ENCODE data around the gene FTHL17.

The FTHL17 gene

DNA sequence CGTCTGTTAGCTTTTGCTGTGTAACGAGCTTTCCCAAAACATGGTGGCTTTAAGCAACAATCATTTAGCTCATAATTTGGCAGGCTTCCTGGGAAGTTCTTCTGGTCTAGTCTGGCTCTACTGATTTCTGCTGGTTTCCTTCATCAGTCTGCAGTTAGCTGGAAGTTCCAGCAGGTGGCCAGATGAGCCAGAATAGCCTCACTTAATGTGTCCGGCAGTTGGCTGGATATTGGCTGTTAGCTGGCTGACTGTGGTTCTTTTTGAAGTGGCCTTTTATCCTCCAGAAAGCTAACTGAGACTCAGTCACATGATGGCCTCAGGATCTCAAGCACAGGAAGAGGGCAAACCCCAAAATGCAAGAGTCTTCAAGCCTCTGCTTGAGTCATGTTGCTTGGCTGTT lies 34.9 kb downstream of the FTHL17 start:
- H3K4me3 ChIP-seq (ENCODE audit: insufficient read depth in 1 of 2, low read depth in 1 of 2, low read length in 2 of 2): no peak overlapping the region
- H3K14ac ChIP-seq (ENCODE audit: low read length in 2 of 2): no peak overlapping the region
- peak; percentile 52 for DNase-seq
- no peak overlapping the region for H2AK5ac ChIP-seq (ENCODE audit: low read length, severe bottlenecking)
- no peaks in the 10 kb centered on the region for H3K27me3 ChIP-seq (ENCODE audit: control insufficient read depth in 1 of 2, insufficient read depth in 1 of 2, low read length in 2 of 2)
- no peaks in the 10 kb centered on the region for H3K36me3 ChIP-seq (ENCODE audit: control insufficient read depth in 1 of 2, insufficient read depth in 2 of 2, low read depth in 1 of 2, low read length in 2 of 2)
- no peak overlapping the region for H3K18ac ChIP-seq (ENCODE audit: low read depth in 1 of 2, low read length in 2 of 2)
- H3K4me2 ChIP-seq (ENCODE audit: low read length, poor library complexity, severe bottlenecking): no peak overlapping the region
- 54% methylated on average over 3 of the region's 3 CpGs for WGBS
- H4K91ac ChIP-seq (ENCODE audit: low read length): no peak overlapping the region
- no peak overlapping the region for H2AFZ ChIP-seq (ENCODE audit: low read depth, low read length)
- no peak overlapping the region for H4K8ac ChIP-seq (ENCODE audit: low read length)
- H2BK15ac ChIP-seq (ENCODE audit: low read depth, poor library complexity, severe bottlenecking): no peak overlapping the region
- no peak overlapping the region for H2BK12ac ChIP-seq (ENCODE audit: low read length in 2 of 2)
- H2BK5ac ChIP-seq (ENCODE audit: low read depth, low read length, poor library complexity, severe bottlenecking): no peak overlapping the region
- H3K9ac ChIP-seq (ENCODE audit: low read length): no peak overlapping the region
- no peaks in the 10 kb centered on the region for H3K79me1 ChIP-seq (replicated peaks; ENCODE audit: low read length, poor library complexity, severe bottlenecking)
- H3K9me3 ChIP-seq (ENCODE audit: control insufficient read depth, low read length): no peaks in the 10 kb centered on the region
- no peaks in the 10 kb centered on the region for H3K4me1 ChIP-seq (ENCODE audit: control insufficient read depth, insufficient read depth, low read depth, low read length)
- H2BK120ac ChIP-seq (ENCODE audit: low read depth, low read length): no peak overlapping the region
- H3K4ac ChIP-seq (ENCODE audit: low read depth in 1 of 2, low read length in 2 of 2): no peak overlapping the region
- H3K23ac ChIP-seq (ENCODE audit: low read length in 2 of 2): no peak overlapping the region
- H3K27ac ChIP-seq (ENCODE audit: low read length, poor library complexity, severe bottlenecking): no peak overlapping the region

GRCh38 chrX:31027351-31027750 lies 44.5 kb downstream of the FTHL17 start:
- H2AK5ac ChIP-seq (ENCODE audit: low read length, severe bottlenecking): no peak overlapping the region
- no peak overlapping the region for H2BK12ac ChIP-seq (ENCODE audit: low read length in 2 of 2)
- no peak overlapping the region for H4K8ac ChIP-seq (ENCODE audit: low read length)
- no peak overlapping the region for H3K23ac ChIP-seq (ENCODE audit: low read length in 2 of 2)
- no peak overlapping the region for H3K9ac ChIP-seq (ENCODE audit: low read length)
- no peak overlapping the region for H2BK15ac ChIP-seq (ENCODE audit: low read depth, poor library complexity, severe bottlenecking)
- no peak overlapping the region for H4K91ac ChIP-seq (ENCODE audit: low read length)
- H3K9me3 ChIP-seq (ENCODE audit: control insufficient read depth, low read length): peaks cover 5% of the 10 kb centered on the region
- H2BK5ac ChIP-seq (ENCODE audit: low read depth, low read length, poor library complexity, severe bottlenecking): no peak overlapping the region
- no peak overlapping the region for H3K27ac ChIP-seq (ENCODE audit: low read length, poor library complexity, severe bottlenecking)
- no peak for DNase-seq
- H3K36me3 ChIP-seq (ENCODE audit: control insufficient read depth in 1 of 2, insufficient read depth in 2 of 2, low read depth in 1 of 2, low read length in 2 of 2): no peaks in the 10 kb centered on the region
- no peak overlapping the region for H2BK120ac ChIP-seq (ENCODE audit: low read depth, low read length)
- H3K79me1 ChIP-seq (replicated peaks; ENCODE audit: low read length, poor library complexity, severe bottlenecking): no peaks in the 10 kb centered on the region
- no peak overlapping the region for H3K4me3 ChIP-seq (ENCODE audit: insufficient read depth in 1 of 2, low read depth in 1 of 2, low read length in 2 of 2)
- H3K4me2 ChIP-seq (ENCODE audit: low read length, poor library complexity, severe bottlenecking): no peak overlapping the region
- peaks cover 0 to 17% of the 10 kb centered on the region in 2 experiments for H3K27me3 ChIP-seq (ENCODE audit: control insufficient read depth in 1 of 2, insufficient read depth in 1 of 2, low read length in 2 of 2)
- H3K4me1 ChIP-seq (ENCODE audit: control insufficient read depth, insufficient read depth, low read depth, low read length): no peaks in the 10 kb centered on the region
- H3K18ac ChIP-seq (ENCODE audit: low read depth in 1 of 2, low read length in 2 of 2): no peak overlapping the region
- no peak overlapping the region for H2AFZ ChIP-seq (ENCODE audit: low read depth, low read length)
- H3K4ac ChIP-seq (ENCODE audit: low read depth in 1 of 2, low read length in 2 of 2): no peak overlapping the region
- no peak overlapping the region for H3K14ac ChIP-seq (ENCODE audit: low read length in 2 of 2)

- H2BK12ac ChIP-seq (ENCODE audit: low read length in 2 of 2): no peak overlapping the region
- H3K18ac ChIP-seq (ENCODE audit: low read depth in 1 of 2, low read length in 2 of 2): no peak overlapping the region
- no peak overlapping the region for H3K9ac ChIP-seq (ENCODE audit: low read length)
- no CpG with 5 or more reads among the region's 1 CpG for WGBS
- H2BK5ac ChIP-seq (ENCODE audit: low read depth, low read length, poor library complexity, severe bottlenecking): no peak overlapping the region
- H3K36me3 ChIP-seq (ENCODE audit: control insufficient read depth in 1 of 2, insufficient read depth in 2 of 2, low read depth in 1 of 2, low read length in 2 of 2): no peaks in the 10 kb centered on the region
- no peak overlapping the region for H2AFZ ChIP-seq (ENCODE audit: low read depth, low read length)
- no peak overlapping the region for H2AK5ac ChIP-seq (ENCODE audit: low read length, severe bottlenecking)
- no peaks in the 10 kb centered on the region for H3K4me1 ChIP-seq (ENCODE audit: control insufficient read depth, insufficient read depth, low read depth, low read length)
- H4K91ac ChIP-seq (ENCODE audit: low read length): no peak overlapping the region
- H4K8ac ChIP-seq (ENCODE audit: low read length): no peak overlapping the region
- H3K4me3 ChIP-seq (ENCODE audit: insufficient read depth in 1 of 2, low read depth in 1 of 2, low read length in 2 of 2): no peak overlapping the region
- H3K79me1 ChIP-seq (replicated peaks; ENCODE audit: low read length, poor library complexity, severe bottlenecking): no peaks in the 10 kb centered on the region
- H3K23ac ChIP-seq (ENCODE audit: low read length in 2 of 2): no peak overlapping the region
- no peak overlapping the region for H3K27ac ChIP-seq (ENCODE audit: low read length, poor library complexity, severe bottlenecking)
- no peak overlapping the region for H2BK15ac ChIP-seq (ENCODE audit: low read depth, poor library complexity, severe bottlenecking)
- no peak overlapping the region for H3K14ac ChIP-seq (ENCODE audit: low read length in 2 of 2)
- no peak overlapping the region for H2BK120ac ChIP-seq (ENCODE audit: low read depth, low read length)
- no peak overlapping the region for H3K4me2 ChIP-seq (ENCODE audit: low read length, poor library complexity, severe bottlenecking)
- H3K9me3 ChIP-seq (ENCODE audit: control insufficient read depth, low read length): peaks cover 9% of the 10 kb centered on the region
- DNase-seq: no peak
- peaks cover 0 to 10% of the 10 kb centered on the region in 2 experiments for H3K27me3 ChIP-seq (ENCODE audit: control insufficient read depth in 1 of 2, insufficient read depth in 1 of 2, low read length in 2 of 2)
- no peak overlapping the region for H3K4ac ChIP-seq (ENCODE audit: low read depth in 1 of 2, low read length in 2 of 2)
Measured at GRCh38 chrX:31024866-31025265, 47.0 kb downstream of the FTHL17 start.

DNA sequence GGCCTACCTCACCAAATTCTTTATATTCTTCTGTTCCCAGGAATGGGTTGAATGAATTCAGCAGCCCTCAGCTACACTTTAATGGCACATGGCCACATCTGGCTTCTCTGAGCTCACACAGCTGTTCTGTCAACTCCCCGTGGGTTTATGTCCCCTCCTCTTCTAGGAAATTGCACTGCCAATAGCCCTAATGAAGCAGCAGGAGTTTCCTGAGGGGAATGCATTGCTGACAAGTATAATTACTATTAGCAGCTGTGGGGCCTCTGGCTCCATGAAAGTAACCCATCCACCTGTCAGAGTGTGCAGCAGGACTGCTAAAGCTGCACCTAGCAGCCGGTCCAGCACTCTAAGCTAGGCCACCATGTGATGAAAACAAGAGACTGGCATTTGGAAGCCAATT lies 50.3 kb downstream of the FTHL17 start:
- H3K27me3 ChIP-seq (ENCODE audit: control insufficient read depth in 1 of 2, insufficient read depth in 1 of 2, low read length in 2 of 2): no peaks in the 10 kb centered on the region
- H2BK5ac ChIP-seq (ENCODE audit: low read depth, low read length, poor library complexity, severe bottlenecking): no peak overlapping the region
- no peak overlapping the region for H3K14ac ChIP-seq (ENCODE audit: low read length in 2 of 2)
- H3K36me3 ChIP-seq (ENCODE audit: control insufficient read depth in 1 of 2, insufficient read depth in 2 of 2, low read depth in 1 of 2, low read length in 2 of 2): no peaks in the 10 kb centered on the region
- DNase-seq: no peak
- H3K18ac ChIP-seq (ENCODE audit: low read depth in 1 of 2, low read length in 2 of 2): no peak overlapping the region
- no peak overlapping the region for H2AFZ ChIP-seq (ENCODE audit: low read depth, low read length)
- no peak overlapping the region for H3K9ac ChIP-seq (ENCODE audit: low read length)
- no peak overlapping the region for H3K23ac ChIP-seq (ENCODE audit: low read length in 2 of 2)
- no peak overlapping the region for H3K4me3 ChIP-seq (ENCODE audit: insufficient read depth in 1 of 2, low read depth in 1 of 2, low read length in 2 of 2)
- WGBS: 44% methylated on average over 1 of the region's 2 CpGs
- H2BK120ac ChIP-seq (ENCODE audit: low read depth, low read length): no peak overlapping the region
- no peak overlapping the region for H3K4ac ChIP-seq (ENCODE audit: low read depth in 1 of 2, low read length in 2 of 2)
- H3K79me1 ChIP-seq (replicated peaks; ENCODE audit: low read length, poor library complexity, severe bottlenecking): no peaks in the 10 kb centered on the region
- H4K8ac ChIP-seq (ENCODE audit: low read length): no peak overlapping the region
- no peak overlapping the region for H3K4me2 ChIP-seq (ENCODE audit: low read length, poor library complexity, severe bottlenecking)
- H2AK5ac ChIP-seq (ENCODE audit: low read length, severe bottlenecking): no peak overlapping the region
- H4K91ac ChIP-seq (ENCODE audit: low read length): no peak overlapping the region
- no peak overlapping the region for H2BK12ac ChIP-seq (ENCODE audit: low read length in 2 of 2)
- H2BK15ac ChIP-seq (ENCODE audit: low read depth, poor library complexity, severe bottlenecking): no peak overlapping the region
- H3K27ac ChIP-seq (ENCODE audit: low read length, poor library complexity, severe bottlenecking): no peak overlapping the region
- peaks cover 5% of the 10 kb centered on the region for H3K9me3 ChIP-seq (ENCODE audit: control insufficient read depth, low read length)
- no peaks in the 10 kb centered on the region for H3K4me1 ChIP-seq (ENCODE audit: control insufficient read depth, insufficient read depth, low read depth, low read length)
